GM21619 (cell line): ENCODE measurements around the gene NPAT.

Experiments
- ATAC-seq: cut with Tn5 transposase; IDR thresholded peaks from one replicate; pipeline ENCODE4 v1.9.1; 2021; ENCODE audit not compliant: unreplicated experiment

The NPAT gene

GRCh38 chr11:108220721-108221336, 1.6 kb downstream of the NPAT start:
- ATAC-seq, result no peak

- no peak for ATAC-seq
Measured at GRCh38 chr11:108218912-108219783, 3.3 kb downstream of the NPAT start.

- ATAC-seq, result no peak
Measured at GRCh38 chr11:108218455-108218854, 4.0 kb downstream of the NPAT start.

- no peak for ATAC-seq
Measured at GRCh38 chr11:108216988-108217387, 5.5 kb downstream of the NPAT start.

- ATAC-seq, result no peak
Measured at GRCh38 chr11:108213784-108214183, 8.7 kb downstream of the NPAT start.

GRCh38 chr11:108210441-108210840, 12.0 kb downstream of the NPAT start:
- ATAC-seq, result no peak

- no peak for ATAC-seq
Measured at GRCh38 chr11:108207683-108208060, 14.8 kb downstream of the NPAT start.

- ATAC-seq, result no peak
Measured at GRCh38 chr11:108206969-108207682, 15.3 kb downstream of the NPAT start.

- ATAC-seq, result no peak
Measured at GRCh38 chr11:108206171-108206570, 16.3 kb downstream of the NPAT start.

- no peak for ATAC-seq
Measured at GRCh38 chr11:108204929-108205499, 17.4 kb downstream of the NPAT start.

GRCh38 chr11:108204376-108204775, 18.1 kb downstream of the NPAT start:
- no peak for ATAC-seq

- ATAC-seq, result no peak
Measured at GRCh38 chr11:108203075-108203474, 19.4 kb downstream of the NPAT start.

GRCh38 chr11:108199446-108200321, 22.8 kb downstream of the NPAT start:
- ATAC-seq, result peak; percentile 78

- no peak for ATAC-seq
Measured at GRCh38 chr11:108198833-108199232, 23.6 kb downstream of the NPAT start.

GRCh38 chr11:108197351-108197750, 25.1 kb downstream of the NPAT start:
- no peak for ATAC-seq

GRCh38 chr11:108196901-108197300, 25.5 kb downstream of the NPAT start:
- peak; percentile 27 for ATAC-seq

- no peak for ATAC-seq
Measured at GRCh38 chr11:108193725-108194124, 28.7 kb downstream of the NPAT start.

- ATAC-seq, result no peak
Measured at GRCh38 chr11:108177570-108177969, 44.9 kb downstream of the NPAT start.

GRCh38 chr11:108170184-108170583, 52.3 kb downstream of the NPAT start:
- peak; percentile 44 for ATAC-seq

- no peak for ATAC-seq
Measured at GRCh38 chr11:108167624-108168023, 54.8 kb downstream of the NPAT start.
